Neural progenitor cell (in vitro differentiated cells): ENCODE results near the gene DCUN1D4. TPM values are rescaled to one million over a fixed set of nuclear protein-coding genes. Genes with fewer than 3 reads are reported as not detected.
A peak's percentile ranks its signal among the peaks of the same experiment; 100 is the strongest.

Experiments used
- DNase-seq: peaks from one replicate; pipeline ENCODE4 v3.0.0-alpha.2; 2016; ENCODE audit warnings: low spot score
- H2AFZ ChIP-seq: fragments of 200-600 bp; sonication (generic); replicated peaks from 2 replicates; pipeline ENCODE4 v1.6.1; 2016; ENCODE audit warnings: antibody characterized with exemption
- H3F3A ChIP-seq: fragments of 200-600 bp; sonication (generic); 2 replicates; pipeline ENCODE4 v1.6.1; 2016; ENCODE audit warnings: antibody characterized with exemption, low read depth
- H3K27ac ChIP-seq: fragments of 200-600 bp; sonication (generic); 2 replicates; pipeline ENCODE4 v1.5.1; 2016; ENCODE audit warnings: mild to moderate bottlenecking
- H3K27me3 ChIP-seq: fragments of 200-600 bp; sonication (generic); 2 replicates; pipeline ENCODE4 v1.6.1; 2016; ENCODE audit warnings: mild to moderate bottlenecking, moderate library complexity
- H3K36me3 ChIP-seq: fragments of 200-600 bp; sonication (generic); 2 replicates; pipeline ENCODE4 v1.5.1; 2016
- H3K4me1 ChIP-seq: fragments of 200-600 bp; sonication (generic); 2 replicates; pipeline ENCODE4 v1.6.1; 2016; ENCODE audit warnings: mixed run types
- H3K4me2 ChIP-seq: fragments of 200-600 bp; sonication (generic); 2 replicates; pipeline ENCODE4 v1.6.1; 2016
- H3K4me3 ChIP-seq: fragments of 200-600 bp; sonication (generic); 2 replicates; pipeline ENCODE4 v1.5.1; 2016
- H3K79me2 ChIP-seq: fragments of 200-600 bp; sonication (generic); 2 replicates; pipeline ENCODE4 v1.6.1; 2016; ENCODE audit warnings: low read depth
- H3K9ac ChIP-seq: fragments of 200-600 bp; sonication (generic); 2 replicates; pipeline ENCODE4 v1.6.1; 2016
- H3K9me3 ChIP-seq: fragments of 200-600 bp; sonication (generic); 2 replicates; pipeline ENCODE4 v1.5.1; 2016; ENCODE audit warnings: low read depth
- H4K20me1 ChIP-seq: fragments of 200-600 bp; sonication (generic); 2 replicates; pipeline ENCODE4 v1.6.1; 2016; ENCODE audit warnings: low read depth
- H3K27ac Mint-ChIP-seq: 3 replicates; pipeline ENCODE4 v1.8.0; 2021; ENCODE audit warnings: mixed read lengths
- H3K27me3 Mint-ChIP-seq: 2 replicates; pipeline ENCODE4 v1.8.0; 2022; ENCODE audit warnings: low read depth, mild to moderate bottlenecking, inconsistent platforms, moderate library complexity, mixed read lengths; ENCODE audit not compliant: insufficient read depth
- H3K36me3 Mint-ChIP-seq: 3 replicates; pipeline ENCODE4 v1.8.0; 2021; ENCODE audit warnings: mixed read lengths
- H3K4me1 Mint-ChIP-seq: 3 replicates; pipeline ENCODE4 v1.8.0; 2021; ENCODE audit warnings: mixed read lengths
- H3K4me3 Mint-ChIP-seq: 3 replicates; pipeline ENCODE4 v1.8.0; 2021; ENCODE audit warnings: mild to moderate bottlenecking, moderate library complexity, mixed read lengths
- H3K9me3 Mint-ChIP-seq: 3 replicates; pipeline ENCODE4 v1.8.0; 2020; ENCODE audit warnings: mixed read lengths
- EZH2 ChIP-seq: fragments of 200-600 bp; sonication (generic); IDR thresholded peaks from 2 replicates; pipeline ENCODE4 v1.6.1; 2017; ENCODE audit warnings: antibody characterized with exemption, mild to moderate bottlenecking, moderate library complexity
- EZH2phosphoT487 ChIP-seq: fragments of 200-600 bp; sonication (generic); IDR thresholded peaks from 2 replicates; pipeline ENCODE4 v1.6.1; 2017; ENCODE audit warnings: antibody characterized with exemption
- total RNA-seq: library from RNA; depleted of rRNA; stranded (reverse); fragments of >200 nt; gene quantifications from 2 replicates; pipeline ENCODE4 v1.2.3, GENCODE V29; 2015; ENCODE audit warnings: low replicate concordance
- TF ChIP-seq, protein P1 (sequence below): fragments of 200-600 bp; sonication (generic); IDR thresholded peaks from 2 replicates; pipeline ENCODE4 v1.5.1; 2017; ENCODE audit warnings: antibody characterized with exemption, mild to moderate bottlenecking

DCUN1D4 gene
- total RNA-seq, 1 donor from 2014 or later = 180 TPM

- no peaks in the 10 kb centered on the region for H3K36me3 Mint-ChIP-seq
- H3K4me2 ChIP-seq = no peak overlapping the region
- no peaks in the 10 kb centered on the region for H4K20me1 ChIP-seq
- H2AFZ ChIP-seq = no peak overlapping the region
- TF ChIP-seq EZH2phosphoT487 (no peak), EZH2 (no peak)
- TF ChIP-seq, protein P1, sequence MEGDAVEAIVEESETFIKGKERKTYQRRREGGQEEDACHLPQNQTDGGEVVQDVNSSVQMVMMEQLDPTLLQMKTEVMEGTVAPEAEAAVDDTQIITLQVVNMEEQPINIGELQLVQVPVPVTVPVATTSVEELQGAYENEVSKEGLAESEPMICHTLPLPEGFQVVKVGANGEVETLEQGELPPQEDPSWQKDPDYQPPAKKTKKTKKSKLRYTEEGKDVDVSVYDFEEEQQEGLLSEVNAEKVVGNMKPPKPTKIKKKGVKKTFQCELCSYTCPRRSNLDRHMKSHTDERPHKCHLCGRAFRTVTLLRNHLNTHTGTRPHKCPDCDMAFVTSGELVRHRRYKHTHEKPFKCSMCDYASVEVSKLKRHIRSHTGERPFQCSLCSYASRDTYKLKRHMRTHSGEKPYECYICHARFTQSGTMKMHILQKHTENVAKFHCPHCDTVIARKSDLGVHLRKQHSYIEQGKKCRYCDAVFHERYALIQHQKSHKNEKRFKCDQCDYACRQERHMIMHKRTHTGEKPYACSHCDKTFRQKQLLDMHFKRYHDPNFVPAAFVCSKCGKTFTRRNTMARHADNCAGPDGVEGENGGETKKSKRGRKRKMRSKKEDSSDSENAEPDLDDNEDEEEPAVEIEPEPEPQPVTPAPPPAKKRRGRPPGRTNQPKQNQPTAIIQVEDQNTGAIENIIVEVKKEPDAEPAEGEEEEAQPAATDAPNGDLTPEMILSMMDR = no peak
- H3K4me3 Mint-ChIP-seq = no peak overlapping the region
- no peak overlapping the region for H3K9ac ChIP-seq
- peaks cover 15% of the 10 kb centered on the region for H3F3A ChIP-seq
- H3K36me3 ChIP-seq = no peaks in the 10 kb centered on the region
- peaks cover 31% of the 10 kb centered on the region for H3K4me1 ChIP-seq
- DNase-seq = no peak
- peaks cover 33% of the 10 kb centered on the region for H3K4me1 Mint-ChIP-seq
- no peak overlapping the region for H3K27ac ChIP-seq
- H3K27ac Mint-ChIP-seq = no peak overlapping the region
- no peaks in the 10 kb centered on the region for H3K9me3 Mint-ChIP-seq
- no peak overlapping the region for H3K4me3 ChIP-seq
- H3K27me3 ChIP-seq = no peaks in the 10 kb centered on the region
- H3K9me3 ChIP-seq = no peaks in the 10 kb centered on the region
- no peaks in the 10 kb centered on the region for H3K79me2 ChIP-seq
- H3K27me3 Mint-ChIP-seq = peaks cover 10% of the 10 kb centered on the region
Measured at GRCh38 chr4:51835079-51835478, 7.9 kb upstream of the DCUN1D4 start.

DNA sequence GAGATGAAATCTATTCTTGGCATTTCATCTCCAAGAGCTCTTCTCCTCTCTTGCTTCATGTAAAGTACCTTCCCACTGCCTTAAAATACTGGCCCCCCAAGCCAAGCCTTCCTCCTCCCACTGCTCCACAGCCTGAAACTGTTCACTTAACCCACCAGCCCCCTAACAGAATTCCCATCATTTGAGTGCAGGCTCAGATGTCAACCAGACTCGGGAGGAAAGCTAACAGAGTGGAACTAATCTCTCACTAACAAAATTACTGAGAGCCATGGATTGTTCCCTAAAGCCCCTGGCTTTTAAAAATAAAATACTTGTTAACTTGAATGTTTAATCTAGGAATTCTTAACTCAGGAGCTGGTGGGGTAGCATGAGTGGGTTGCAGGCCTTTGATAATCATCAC lies 7.1 kb upstream of the DCUN1D4 start:
- no peak overlapping the region for H3K4me3 ChIP-seq
- H3K36me3 ChIP-seq = no peaks in the 10 kb centered on the region
- no peaks in the 10 kb centered on the region for H3K79me2 ChIP-seq
- Mint-ChIP-seq H3K9me3 (no peaks in the 10 kb centered on the region), H3K36me3 (no peaks in the 10 kb centered on the region), H3K27me3 (peaks cover 10% of the 10 kb centered on the region), H3K4me1 (peaks cover 33% of the 10 kb centered on the region), H3K4me3 (no peak overlapping the region), H3K27ac (no peak overlapping the region)
- no peak overlapping the region for H3K27ac ChIP-seq
- no peaks in the 10 kb centered on the region for H3K9me3 ChIP-seq
- H2AFZ ChIP-seq = peak overlapping the region; percentile 76
- H3K4me2 ChIP-seq = peak overlapping the region; percentile 47
- no peak overlapping the region for H3K9ac ChIP-seq
- DNase-seq = peak; percentile 32
- H3K27me3 ChIP-seq = no peaks in the 10 kb centered on the region
- H3F3A ChIP-seq = peaks cover 15% of the 10 kb centered on the region
- no peaks in the 10 kb centered on the region for H4K20me1 ChIP-seq
- H3K4me1 ChIP-seq = peaks cover 31% of the 10 kb centered on the region
- TF ChIP-seq, protein P1 = no peak
- TF ChIP-seq EZH2phosphoT487 (no peak), EZH2 (no peak)

GRCh38 chr4:51836549-51836948 lies 6.4 kb upstream of the DCUN1D4 start:
- Histone ChIP-seq H2AFZ (peak overlapping the region; percentile 76), H3K27me3 (peaks cover 5% of the 10 kb centered on the region), H3K9me3 (no peaks in the 10 kb centered on the region), H3K36me3 (no peaks in the 10 kb centered on the region), H3F3A (peaks cover 15% of the 10 kb centered on the region), H4K20me1 (no peaks in the 10 kb centered on the region), H3K79me2 (no peaks in the 10 kb centered on the region), H3K9ac (no peak overlapping the region), H3K4me1 (peaks cover 31% of the 10 kb centered on the region), H3K27ac (no peak overlapping the region), H3K4me3 (no peak overlapping the region), H3K4me2 (peak overlapping the region; percentile 47)
- no peaks in the 10 kb centered on the region for H3K9me3 Mint-ChIP-seq
- peaks cover 33% of the 10 kb centered on the region for H3K4me1 Mint-ChIP-seq
- peak overlapping the region; percentile 43 for H3K27ac Mint-ChIP-seq
- peaks cover 10% of the 10 kb centered on the region for H3K27me3 Mint-ChIP-seq
- H3K36me3 Mint-ChIP-seq = no peaks in the 10 kb centered on the region
- no peak for TF ChIP-seq EZH2
- TF ChIP-seq EZH2phosphoT487 = no peak
- TF ChIP-seq, protein P1 = no peak
- H3K4me3 Mint-ChIP-seq = no peak overlapping the region
- DNase-seq = no peak
